K562 (cell line): ENCODE results near the gene PIGQ. TPM values are rescaled to one million over a fixed set of nuclear protein-coding genes. Genes with fewer than 3 reads are reported as not detected.

Experiments
- BCOR ChIP-seq: fragments of 450-650 bp; IDR thresholded peaks from 2 replicates; pipeline ENCODE4 v1.6.1; 2016
- BRD9 ChIP-seq: fragments of 450-650 bp; IDR thresholded peaks from 2 replicates; pipeline ENCODE4 v1.6.1; 2018; ENCODE audit warnings: low read depth; ENCODE audit not compliant: partially characterized antibody
- CHD4 ChIP-seq: fragments of 200-600 bp; sonication (generic); IDR thresholded peaks from 3 replicates; pipeline ENCODE4 v1.6.1; 2012; ENCODE audit warnings: low read depth, mild to moderate bottlenecking, mixed read lengths, low read length, inconsistent platforms; ENCODE audit not compliant: insufficient read depth, insufficient replicate concordance, poor library complexity, severe bottlenecking
- DPF2 ChIP-seq: fragments of 450-650 bp; IDR thresholded peaks from 2 replicates; pipeline ENCODE4 v1.6.1; 2016
- FOXA1 ChIP-seq: fragments of 450-650 bp; IDR thresholded peaks from 2 replicates; pipeline ENCODE4 v1.6.1; 2016; ENCODE audit warnings: mild to moderate bottlenecking, borderline replicate concordance
- MXI1 ChIP-seq: IDR thresholded peaks from 2 replicates; pipeline ENCODE4 v1.6.1; 2011; ENCODE audit warnings: low read depth, mild to moderate bottlenecking, improper control_type of control experiment, low read length
- NCOA4 ChIP-seq: fragments of 450-650 bp; IDR thresholded peaks from 2 replicates; pipeline ENCODE4 v1.6.1; 2018; ENCODE audit warnings: mild to moderate bottlenecking; ENCODE audit not compliant: partially characterized antibody
- PATZ1 ChIP-seq: fragments of 250-450 bp; sonication (Bioruptor Pico); IDR thresholded peaks from 2 replicates; pipeline ENCODE4 v1.5.0; 2020; ENCODE audit warnings: mild to moderate bottlenecking, borderline replicate concordance
- PHB2 ChIP-seq: fragments of 450-650 bp; IDR thresholded peaks from 2 replicates; pipeline ENCODE4 v1.6.1; 2017; ENCODE audit warnings: low read depth
- POU5F1 ChIP-seq: fragments of 150-350 bp; IDR thresholded peaks from 2 replicates; pipeline ENCODE4 v1.6.1; 2014; ENCODE audit warnings: borderline replicate concordance, low read length, low read depth, mild to moderate bottlenecking; ENCODE audit not compliant: partially characterized antibody
- RAD21 ChIP-seq, 2 experiments: fragments of 250-450 bp in 1 of 2; fragments of 450-650 bp in 1 of 2; sonication (Bioruptor Pico) in 1 of 2; formaldehyde crosslinking in 1 of 2; IDR thresholded peaks in 1 of 2; conservative IDR thresholded peaks in 1 of 2; 2 replicates each; pipeline versions ENCODE4 v1.4.0 to v1.8.0; 2020 to 2022; ENCODE audit warnings: mild to moderate bottlenecking in 2 of 2, moderate library complexity in 1 of 2
- RBBP5 ChIP-seq: fragments of 200-600 bp; sonication (generic); IDR thresholded peaks from 2 replicates; pipeline ENCODE4 v1.6.1; 2012; ENCODE audit warnings: borderline replicate concordance, mild to moderate bottlenecking, low read length, control low read depth, inconsistent platforms; ENCODE audit not compliant: insufficient read depth, poor library complexity, severe bottlenecking
- RBM14 ChIP-seq: fragments of 200-400 bp; formaldehyde crosslinking; IDR thresholded peaks from 2 replicates; pipeline ENCODE4 v1.6.1; 2018; ENCODE audit warnings: low read depth, mild to moderate bottlenecking, low read length, moderate library complexity, borderline replicate concordance; ENCODE audit not compliant: insufficient read depth
- RBM22 ChIP-seq: fragments of 200-400 bp; formaldehyde crosslinking; IDR thresholded peaks from 2 replicates; pipeline ENCODE4 v1.6.1; 2018; ENCODE audit warnings: low read length, low read depth; ENCODE audit not compliant: poor library complexity, severe bottlenecking
- SREBF2 ChIP-seq: sonication (generic); formaldehyde crosslinking; IDR thresholded peaks from 2 replicates; pipeline ENCODE4 v1.4.0; 2020; ENCODE audit warnings: mild to moderate bottlenecking, missing genetic modification reagents
- TAF9B ChIP-seq: fragments of 450-650 bp; IDR thresholded peaks from 2 replicates; pipeline ENCODE4 v1.6.1; 2018; ENCODE audit warnings: mild to moderate bottlenecking; ENCODE audit not compliant: partially characterized antibody
- ZFX ChIP-seq: sonication (generic); formaldehyde crosslinking; IDR thresholded peaks from 2 replicates; pipeline ENCODE4 v1.8.0; 2022; ENCODE audit warnings: mild to moderate bottlenecking, missing genetic modification reagents, moderate library complexity
- ZNF121 ChIP-seq: sonication (generic); formaldehyde crosslinking; conservative IDR thresholded peaks from 2 replicates; pipeline ENCODE4 v1.8.0; 2022; ENCODE audit warnings: missing genetic modification reagents
- ZNF174 ChIP-seq: fragments of 250-450 bp; sonication (Bioruptor Pico); IDR thresholded peaks from 2 replicates; pipeline ENCODE4 v1.4.0; 2020; ENCODE audit warnings: mild to moderate bottlenecking
- ZNF449 ChIP-seq: fragments of 250-450 bp; sonication (Bioruptor Pico); IDR thresholded peaks from 2 replicates; pipeline ENCODE4 v1.8.0; 2022; ENCODE audit warnings: moderate library complexity, mild to moderate bottlenecking, inconsistent platforms
- ZNF696 ChIP-seq: fragments of 250-450 bp; sonication (Bioruptor Pico); conservative IDR thresholded peaks from 2 replicates; pipeline ENCODE4 v1.4.0; 2020; ENCODE audit warnings: mild to moderate bottlenecking, moderate library complexity
- polyA plus RNA-seq, 8 experiments: library from polyadenylated mRNA; depleted of rRNA in 4 of 8; stranded (reverse) in 5 of 8; unstranded in 3 of 8; fragments of >200 nt; fragmentation: Nextera tagmentation in 2 of 8; fragmentation: Illumina TruSeq in 1 of 8; extraction: Ambion mirVana in 2 of 8; extraction: Trizol in 1 of 8; gene quantifications; 2 replicates each; pipeline versions ENCODE4 v1.2.1 to v1.2.3, GENCODE V29; 2011 to 2014; ENCODE audit warnings: inconsistent platforms in 1 of 8, missing spikeins in 1 of 8
- total RNA-seq, 7 experiments: library from RNA; depleted of rRNA in 6 of 7; stranded (reverse); fragments of >200 nt in 6 of 7; fragmentation: Illumina TruSeq in 2 of 7; extraction: Trizol in 2 of 7; gene quantifications; 2 replicates each; pipeline versions ENCODE4 v1.2.1 to v1.2.3, GENCODE V29; 2011 to 2021; ENCODE audit warnings: low replicate concordance in 1 of 7
- TF ChIP-seq, protein P1 (sequence below): sonication (generic); formaldehyde crosslinking; IDR thresholded peaks from 2 replicates; pipeline ENCODE4 v1.8.0; 2022; ENCODE audit warnings: mild to moderate bottlenecking, missing genetic modification reagents, borderline replicate concordance

PIGQ gene
- total and polyA plus RNA-seq, 9 of the 15 experiments (the other 6 are each of a cell fraction or from before 2014, with no cell fraction given), result 0.20 to 49.6 (median 11.7) TPM

GRCh38 chr16:566475-567372 is 3.0 kb upstream of the PIGQ start, which contains the start of gene NHLRC4 (continued):
- TF ChIP-seq PATZ1 (peak; percentile 60; the same call in 1 of the 2 replicates), RBBP5 (peak; percentile 62), RBM22 (no peak), RAD21 (CRISPR knock-in tag; conservative IDR thresholded peaks at IDR 0.05 in 1 of 2, IDR thresholded peaks at IDR 0.05 in 1 of 2) (peak in 1 of 2 experiments; percentile 18; a peak in 1 of 4 replicates), BCOR (peak; percentile 52; the same call in 1 of the 2 replicates), TAF9B (no peak), ZFX (CRISPR knock-in tag) (peak; percentile 94), MXI1 (no peak; the same call in 1 of the 2 replicates), PHB2 (no peak), NCOA4 (no peak), BRD9 (no peak), DPF2 (peak; percentile 89), ZNF696 (CRISPR knock-in tag) (no peak), FOXA1 (no peak), ZNF121 (CRISPR knock-in tag) (peak; percentile 90), RBM14 (no peak), POU5F1 (no peak), SREBF2 (CRISPR knock-in tag) (no peak), ZNF174 (CRISPR knock-in tag) (no peak), ZNF449 (CRISPR knock-in tag) (no peak), CHD4 (no peak)
- TF ChIP-seq, protein P1, sequence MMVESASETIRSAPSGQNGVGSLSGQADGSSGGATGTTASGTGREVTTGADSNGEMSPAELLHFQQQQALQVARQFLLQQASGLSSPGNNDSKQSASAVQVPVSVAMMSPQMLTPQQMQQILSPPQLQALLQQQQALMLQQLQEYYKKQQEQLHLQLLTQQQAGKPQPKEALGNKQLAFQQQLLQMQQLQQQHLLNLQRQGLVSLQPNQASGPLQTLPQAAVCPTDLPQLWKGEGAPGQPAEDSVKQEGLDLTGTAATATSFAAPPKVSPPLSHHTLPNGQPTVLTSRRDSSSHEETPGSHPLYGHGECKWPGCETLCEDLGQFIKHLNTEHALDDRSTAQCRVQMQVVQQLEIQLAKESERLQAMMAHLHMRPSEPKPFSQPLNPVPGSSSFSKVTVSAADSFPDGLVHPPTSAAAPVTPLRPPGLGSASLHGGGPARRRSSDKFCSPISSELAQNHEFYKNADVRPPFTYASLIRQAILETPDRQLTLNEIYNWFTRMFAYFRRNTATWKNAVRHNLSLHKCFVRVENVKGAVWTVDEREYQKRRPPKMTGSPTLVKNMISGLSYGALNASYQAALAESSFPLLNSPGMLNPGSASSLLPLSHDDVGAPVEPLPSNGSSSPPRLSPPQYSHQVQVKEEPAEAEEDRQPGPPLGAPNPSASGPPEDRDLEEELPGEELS (CRISPR knock-in tag), result no peak
